Activated T-cell treated with anti-CD3 and anti-CD28 coated beads, Interleukin-2, amount 50 U/mL, for 72 hours (primary cell): ENCODE measurements around the gene DDX28. TPM values are rescaled to one million over a fixed set of nuclear protein-coding genes. Genes with fewer than 3 reads are reported as not detected.
"Not testable (repeated sequence)": the region's sequence is repeated elsewhere in the genome, so short reads cannot be mapped to it uniquely, and the experiment has no call there.

Source experiments
- ATAC-seq, 2 donors: fragments of 150-1000 bp; cut with Tn5 transposase; replicated peaks in 1 of 2; 2 replicates each; pipeline ENCODE4 v1.10.0; 2021; ENCODE audit warnings: moderate library complexity in 2 of 2, mild to moderate bottlenecking in 1 of 2
- DNase-seq, 2 donors: peaks; one replicate each; pipeline ENCODE4 v3.0.0; 2021 to 2022; ENCODE audit warnings: mixed read lengths in 1 of 2
- H3K27ac Mint-ChIP-seq: one replicate; pipeline ENCODE4 v1.8.0; 2022; ENCODE audit warnings: mild to moderate bottlenecking, moderate library complexity, mixed read lengths
- H3K27me3 Mint-ChIP-seq: one replicate; pipeline ENCODE4 v1.8.0; 2022; ENCODE audit warnings: low read depth, mixed read lengths
- H3K36me3 Mint-ChIP-seq, 2 donors: one replicate each; pipeline ENCODE4 v1.8.0; 2022; ENCODE audit warnings: mixed read lengths in 2 of 2, mild to moderate bottlenecking in 1 of 2; ENCODE audit not compliant: insufficient read depth in 2 of 2
- H3K4me1 Mint-ChIP-seq: one replicate; pipeline ENCODE4 v1.8.0; 2022; ENCODE audit warnings: low read depth, mixed read lengths
- H3K4me3 Mint-ChIP-seq, 2 donors: one replicate each; pipeline ENCODE4 v1.8.0; 2022; ENCODE audit warnings: mild to moderate bottlenecking in 2 of 2, mixed read lengths in 2 of 2, moderate library complexity in 2 of 2
- H3K9me3 Mint-ChIP-seq, 2 donors: one replicate each; pipeline ENCODE4 v1.8.0; 2022; ENCODE audit warnings: mixed read lengths in 2 of 2
- total RNA-seq, 2 donors: library from RNA; stranded (reverse); gene quantifications; one replicate each; pipeline ENCODE4 v1.2.3, GENCODE V29; 2022

DDX28 gene
- total RNA-seq, 2 donors from 2014 or later: 12.6 to 13.4 TPM

- not testable (repeated sequence) for H3K36me3 Mint-ChIP-seq, H3K9me3 Mint-ChIP-seq, H3K27me3 Mint-ChIP-seq
- peaks cover 64% of the 10 kb centered on the region for H3K4me1 Mint-ChIP-seq
- peak within 1 kb of the TSS; percentile 80 to 84 for H3K4me3 Mint-ChIP-seq
- DNase-seq: peak; percentile 58 to 62
- ATAC-seq: peak; percentile 90
- peak within 1 kb of the TSS; percentile 81 for H3K27ac Mint-ChIP-seq
Observed at GRCh38 chr16:67998779-67999688, 24.0 kb downstream of the DDX28 start, which contains the start of gene DPEP2. Gene DPEP2 (minus strand): TSS chr16:67999484. CDS start chr16:67993212, 6,272 bp downstream.

GRCh38 chr16:67998231-67998778 is 24.7 kb downstream of the DDX28 start:
- peak overlapping the region in 1 of 2 donors; percentile 84 for H3K4me3 Mint-ChIP-seq
- not testable (repeated sequence) for H3K27me3 Mint-ChIP-seq, H3K9me3 Mint-ChIP-seq, H3K27ac Mint-ChIP-seq, ATAC-seq, H3K36me3 Mint-ChIP-seq, DNase-seq
- peaks cover 71% of the 10 kb centered on the region for H3K4me1 Mint-ChIP-seq

GRCh38 chr16:67996666-67997065 is 26.4 kb downstream of the DDX28 start:
- H3K27me3 Mint-ChIP-seq: no peaks in the 10 kb centered on the region
- H3K27ac Mint-ChIP-seq: no peak overlapping the region
- peaks cover 66% of the 10 kb centered on the region for H3K4me1 Mint-ChIP-seq
- no peaks in the 10 kb centered on the region for H3K36me3 Mint-ChIP-seq
- no peak for DNase-seq
- no peak overlapping the region for H3K4me3 Mint-ChIP-seq
- no peak for ATAC-seq
- no peaks in the 10 kb centered on the region for H3K9me3 Mint-ChIP-seq

GRCh38 chr16:67995423-67995822 is 27.6 kb downstream of the DDX28 start:
- ATAC-seq (no peak), DNase-seq (no peak)
- H3K27me3 Mint-ChIP-seq: no peaks in the 10 kb centered on the region
- H3K27ac Mint-ChIP-seq: peak overlapping the region; percentile 71
- no peaks in the 10 kb centered on the region for H3K9me3 Mint-ChIP-seq
- peaks cover 55% of the 10 kb centered on the region for H3K4me1 Mint-ChIP-seq
- no peak overlapping the region for H3K4me3 Mint-ChIP-seq
- no peaks in the 10 kb centered on the region for H3K36me3 Mint-ChIP-seq

- H3K27me3 Mint-ChIP-seq, H3K9me3 Mint-ChIP-seq, H3K36me3 Mint-ChIP-seq, DNase-seq: not testable (repeated sequence)
- peak; percentile 3 to 10 for ATAC-seq
- Mint-ChIP-seq H3K4me3 (peak overlapping the region; percentile 85 to 88), H3K4me1 (peaks cover 46% of the 10 kb centered on the region), H3K27ac (peak overlapping the region; percentile 86)
Observed at GRCh38 chr16:67994040-67994408, 29.0 kb downstream of the DDX28 start.

GRCh38 chr16:67993207-67994039 is 29.6 kb downstream of the DDX28 start:
- Mint-ChIP-seq H3K4me3 (peak overlapping the region; percentile 85 to 88), H3K36me3 (no peaks in the 10 kb centered on the region), H3K27me3 (no peaks in the 10 kb centered on the region), H3K4me1 (peaks cover 44% of the 10 kb centered on the region), H3K9me3 (no peaks in the 10 kb centered on the region), H3K27ac (peak overlapping the region; percentile 86)
- DNase-seq (peak; percentile 88 to 91), ATAC-seq (peak; percentile 92)

GRCh38 chr16:67992661-67993206 is 30.3 kb downstream of the DDX28 start:
- H3K4me1 Mint-ChIP-seq: peaks cover 47% of the 10 kb centered on the region

GRCh38 chr16:67990018-67990386 is 33.0 kb downstream of the DDX28 start:
- no peaks in the 10 kb centered on the region for H3K27me3 Mint-ChIP-seq
- ATAC-seq: no peak
- peak overlapping the region; percentile 21 for H3K27ac Mint-ChIP-seq
- H3K9me3 Mint-ChIP-seq: no peaks in the 10 kb centered on the region
- H3K36me3 Mint-ChIP-seq: no peaks in the 10 kb centered on the region
- peaks cover 28% of the 10 kb centered on the region for H3K4me1 Mint-ChIP-seq
- DNase-seq: no peak
- H3K4me3 Mint-ChIP-seq: no peak overlapping the region

More at GRCh38 chr16:67992661-67993206, 30.3 kb downstream of the DDX28 start:
- Mint-ChIP-seq H3K27ac (no peak overlapping the region), H3K9me3 (no peaks in the 10 kb centered on the region), H3K36me3 (no peaks in the 10 kb centered on the region), H3K4me3 (peak overlapping the region; percentile 85 to 88), H3K27me3 (no peaks in the 10 kb centered on the region)
- ATAC-seq (no peak), DNase-seq (no peak)

- H3K4me3 Mint-ChIP-seq: no peak overlapping the region
- no peak for ATAC-seq
- DNase-seq: no peak
- H3K4me1 Mint-ChIP-seq: peaks cover 28% of the 10 kb centered on the region
- H3K36me3 Mint-ChIP-seq: no peaks in the 10 kb centered on the region
- no peak overlapping the region for H3K27ac Mint-ChIP-seq
- H3K27me3 Mint-ChIP-seq: no peaks in the 10 kb centered on the region
- no peaks in the 10 kb centered on the region for H3K9me3 Mint-ChIP-seq
Observed at GRCh38 chr16:67989322-67990017, 33.6 kb downstream of the DDX28 start.

GRCh38 chr16:67988675-67989074 is 34.4 kb downstream of the DDX28 start:
- no peaks in the 10 kb centered on the region for H3K27me3 Mint-ChIP-seq
- DNase-seq (no peak), ATAC-seq (no peak)
- no peaks in the 10 kb centered on the region for H3K36me3 Mint-ChIP-seq
- H3K9me3 Mint-ChIP-seq: no peaks in the 10 kb centered on the region
- no peak overlapping the region for H3K4me3 Mint-ChIP-seq
- H3K4me1 Mint-ChIP-seq: peaks cover 31% of the 10 kb centered on the region
- peak overlapping the region; percentile 36 for H3K27ac Mint-ChIP-seq

- Mint-ChIP-seq H3K27me3 (no peaks in the 10 kb centered on the region), H3K4me3 (no peak overlapping the region), H3K36me3 (no peaks in the 10 kb centered on the region), H3K9me3 (no peaks in the 10 kb centered on the region), H3K4me1 (peaks cover 36% of the 10 kb centered on the region), H3K27ac (peak overlapping the region; percentile 36)
- no peak for DNase-seq
- no peak for ATAC-seq
Observed at GRCh38 chr16:67987460-67988160, 35.4 kb downstream of the DDX28 start.

GRCh38 chr16:67986949-67987348 is 36.1 kb downstream of the DDX28 start:
- Mint-ChIP-seq H3K4me3 (no peak overlapping the region), H3K9me3 (no peaks in the 10 kb centered on the region), H3K27ac (no peak overlapping the region), H3K4me1 (peaks cover 36% of the 10 kb centered on the region), H3K27me3 (no peaks in the 10 kb centered on the region), H3K36me3 (no peaks in the 10 kb centered on the region)
- DNase-seq (no peak), ATAC-seq (no peak)
